SK-N-MC (cell line): ENCODE data around the gene NFATC1.

Experiments used
- DNase-seq: peaks from one replicate; pipeline ENCODE4 v3.0.0-alpha.2; 2011; ENCODE audit warnings: low read depth, low spot score
- H3K27ac ChIP-seq: fragments of 200-600 bp; sonication (generic); 2 replicates; pipeline ENCODE4 v1.5.1; 2016; ENCODE audit warnings: mixed run types
- H3K36me3 ChIP-seq: fragments of 200-600 bp; sonication (generic); 2 replicates; pipeline ENCODE4 v1.6.1; 2017; ENCODE audit warnings: antibody characterized with exemption, low read length, mixed read lengths; ENCODE audit not compliant: insufficient read depth
- H3K4me3 ChIP-seq: fragments of 200-600 bp; sonication (generic); 2 replicates; pipeline ENCODE4 v1.5.1; 2016
- H3K9ac ChIP-seq: fragments of 200-600 bp; sonication (generic); 2 replicates; pipeline ENCODE4 v1.8.0; 2017; ENCODE audit warnings: mixed run types, mixed read lengths; ENCODE audit not compliant: insufficient read length
- H3K9me3 ChIP-seq: fragments of 200-600 bp; sonication (generic); 2 replicates; pipeline ENCODE4 v1.6.1; 2017; ENCODE audit warnings: low read depth, mild to moderate bottlenecking, antibody characterized with exemption, low read length, moderate library complexity, mixed read lengths
- EZH2 ChIP-seq: fragments of 200-600 bp; sonication (generic); IDR thresholded peaks from one replicate; pipeline ENCODE4 v1.6.1; 2017; ENCODE audit warnings: antibody characterized with exemption
- FOXP2 ChIP-seq: optimal IDR thresholded peaks from 2 replicates; pipeline ENCODE3; 2011; ENCODE audit warnings: mild to moderate bottlenecking, moderate library complexity; ENCODE audit not compliant: insufficient read depth; ENCODE audit errors: extremely low read length, control extremely low read depth
- POLR2AphosphoS5 ChIP-seq: IDR thresholded peaks from 2 replicates; pipeline ENCODE4 v1.6.1; 2012; ENCODE audit warnings: mild to moderate bottlenecking, low read depth, low read length, borderline replicate concordance

Gene NFATC1

GRCh38 chr18:79472946-79473345, 77.2 kb downstream of the NFATC1 start:
- no peak for DNase-seq
- H3K27ac ChIP-seq = no peak overlapping the region
- no peak for TF ChIP-seq POLR2AphosphoS5
- TF ChIP-seq EZH2 = no peak
- no peak for TF ChIP-seq FOXP2
- H3K4me3 ChIP-seq = no peak overlapping the region
- H3K36me3 ChIP-seq = no peaks in the 10 kb centered on the region
- no peak overlapping the region for H3K9ac ChIP-seq
- H3K9me3 ChIP-seq = no peaks in the 10 kb centered on the region

- no peak overlapping the region for H3K27ac ChIP-seq
Measured at GRCh38 chr18:79476031-79476917, 80.5 kb downstream of the NFATC1 start.

GRCh38 chr18:79476918-79477571, 81.3 kb downstream of the NFATC1 start:
- DNase-seq = no peak
- Histone ChIP-seq H3K9ac (no peak overlapping the region), H3K27ac (no peak overlapping the region), H3K36me3 (no peaks in the 10 kb centered on the region), H3K4me3 (no peak overlapping the region), H3K9me3 (no peaks in the 10 kb centered on the region)
- TF ChIP-seq EZH2 (no peak), FOXP2 (no peak), POLR2AphosphoS5 (no peak)

More at GRCh38 chr18:79476031-79476917, 80.5 kb downstream of the NFATC1 start:
- H3K9ac ChIP-seq = no peak overlapping the region
- no peak for DNase-seq
- H3K36me3 ChIP-seq = no peaks in the 10 kb centered on the region
- no peak overlapping the region for H3K4me3 ChIP-seq
- no peak for TF ChIP-seq EZH2
- TF ChIP-seq POLR2AphosphoS5 = no peak
- TF ChIP-seq FOXP2 = no peak
- H3K9me3 ChIP-seq = no peaks in the 10 kb centered on the region

- H3K27ac ChIP-seq = no peak overlapping the region
- DNase-seq = no peak
- no peaks in the 10 kb centered on the region for H3K9me3 ChIP-seq
- TF ChIP-seq POLR2AphosphoS5 (no peak), EZH2 (no peak), FOXP2 (no peak)
- no peak overlapping the region for H3K4me3 ChIP-seq
- no peaks in the 10 kb centered on the region for H3K36me3 ChIP-seq
- H3K9ac ChIP-seq = no peak overlapping the region
Measured at GRCh38 chr18:79477711-79478483, 82.2 kb downstream of the NFATC1 start.

GRCh38 chr18:79478484-79479115, 82.9 kb downstream of the NFATC1 start:
- no peak overlapping the region for H3K9ac ChIP-seq
- no peaks in the 10 kb centered on the region for H3K36me3 ChIP-seq
- no peak for TF ChIP-seq POLR2AphosphoS5
- TF ChIP-seq EZH2 = no peak
- no peak for TF ChIP-seq FOXP2
- H3K27ac ChIP-seq = no peak overlapping the region
- no peak overlapping the region for H3K4me3 ChIP-seq
- no peak for DNase-seq
- H3K9me3 ChIP-seq = no peaks in the 10 kb centered on the region

- no peak for DNase-seq
- Histone ChIP-seq H3K9ac (no peak overlapping the region), H3K4me3 (no peak overlapping the region), H3K27ac (no peak overlapping the region), H3K9me3 (no peaks in the 10 kb centered on the region), H3K36me3 (no peaks in the 10 kb centered on the region)
- no peak for TF ChIP-seq FOXP2
- no peak for TF ChIP-seq POLR2AphosphoS5
- TF ChIP-seq EZH2 = no peak
Measured at GRCh38 chr18:79479116-79479760, 83.5 kb downstream of the NFATC1 start.

GRCh38 chr18:79479761-79480161, 84.0 kb downstream of the NFATC1 start:
- no peak overlapping the region for H3K4me3 ChIP-seq
- no peaks in the 10 kb centered on the region for H3K36me3 ChIP-seq
- DNase-seq = no peak
- H3K9ac ChIP-seq = no peak overlapping the region
- H3K27ac ChIP-seq = no peak overlapping the region
- H3K9me3 ChIP-seq = no peaks in the 10 kb centered on the region
- TF ChIP-seq FOXP2 (no peak), EZH2 (no peak), POLR2AphosphoS5 (no peak)
